GM23338 (cell line): Measurements from ENCODE around the gene ZMPSTE24.

Source experiments
- CREB1 ChIP-seq: fragments of 250-450 bp; sonication (Bioruptor Pico); IDR thresholded peaks from 2 replicates; pipeline ENCODE4 v1.5.0; 2020; ENCODE audit warnings: low read depth, mild to moderate bottlenecking, moderate library complexity
- CTCF ChIP-seq, 2 experiments: fragments of 200-600 bp in 1 of 2; sonication (generic) in 1 of 2; conservative IDR thresholded peaks; 2 replicates each; pipeline versions ENCODE4 v1.5.1 to v1.6.1; 2016 to 2017; ENCODE audit warnings: antibody characterized with exemption in 2 of 2, low read depth in 2 of 2, mild to moderate bottlenecking in 2 of 2, moderate library complexity in 1 of 2
- EZH2 ChIP-seq: fragments of 200-600 bp; sonication (generic); IDR thresholded peaks from one replicate; pipeline ENCODE4 v1.8.0; 2017; ENCODE audit warnings: antibody characterized with exemption, mild to moderate bottlenecking, low read depth; ENCODE audit not compliant: unreplicated experiment
- EZH2phosphoT487 ChIP-seq: fragments of 200-600 bp; sonication (generic); IDR thresholded peaks from one replicate; pipeline ENCODE4 v1.8.1; 2018; ENCODE audit warnings: antibody characterized with exemption; ENCODE audit not compliant: unreplicated experiment
- REST ChIP-seq: IDR thresholded peaks from one replicate; pipeline ENCODE4 v1.6.1; 2018; ENCODE audit warnings: antibody characterized with exemption; ENCODE audit not compliant: unreplicated experiment

GRCh38 chr1:40307186-40307585 lies 49.1 kb downstream of the ZMPSTE24 start:
- no peak for TF ChIP-seq CTCF (conservative IDR thresholded peaks at IDR 0.05; ENCODE audit: low read depth in 2 of 2)
- no peak for TF ChIP-seq EZH2
- TF ChIP-seq REST = no peak
- TF ChIP-seq CREB1 (CRISPR knock-in tag) = no peak
- TF ChIP-seq EZH2phosphoT487 = no peak
